HepG2 (cell line): Measurements from ENCODE around the gene EFCAB8. TPM values are rescaled to one million over a fixed set of nuclear protein-coding genes. Genes with fewer than 3 reads are reported as not detected.

Experiments
- GABPA ChIP-seq, 2 experiments: IDR thresholded peaks; 2 replicates each; pipeline ENCODE4 v1.6.1; 2011 to 2016; ENCODE audit warnings: low read depth in 2 of 2, low read length in 1 of 2, missing biosample characterization in 1 of 2, missing genetic modification characterization in 1 of 2
- HDAC2 ChIP-seq: sonication (generic); formaldehyde crosslinking; IDR thresholded peaks from 2 replicates; pipeline ENCODE4 v1.4.0; 2020; ENCODE audit warnings: missing genetic modification reagents
- HOXA5 ChIP-seq: sonication (generic); formaldehyde crosslinking; IDR thresholded peaks from 2 replicates; pipeline ENCODE4 v1.4.0; 2020; ENCODE audit warnings: missing genetic modification reagents
- MAFG ChIP-seq: sonication (generic); formaldehyde crosslinking; IDR thresholded peaks from 2 replicates; pipeline ENCODE4 v1.5.1; 2020; ENCODE audit warnings: mild to moderate bottlenecking, missing genetic modification reagents
- MYNN ChIP-seq: sonication (generic); formaldehyde crosslinking; IDR thresholded peaks from 2 replicates; pipeline ENCODE4 v1.4.0; 2020; ENCODE audit warnings: mild to moderate bottlenecking, low read depth, missing genetic modification reagents
- NFE2L1 ChIP-seq: sonication (generic); formaldehyde crosslinking; IDR thresholded peaks from 2 replicates; pipeline ENCODE4 v1.4.0; 2020; ENCODE audit warnings: missing genetic modification reagents, mild to moderate bottlenecking, borderline replicate concordance
- ZNF205 ChIP-seq: IDR thresholded peaks from 2 replicates; pipeline ENCODE4 v1.6.1; 2018; ENCODE audit warnings: missing biosample characterization, missing genetic modification reagents
- ZNF382 ChIP-seq: sonication (generic); formaldehyde crosslinking; IDR thresholded peaks from 2 replicates; pipeline ENCODE4 v1.5.0; 2020; ENCODE audit warnings: missing genetic modification reagents, mild to moderate bottlenecking, borderline replicate concordance
- ZNF547 ChIP-seq: sonication (generic); formaldehyde crosslinking; IDR thresholded peaks from 2 replicates; pipeline ENCODE4 v1.5.1; 2020; ENCODE audit warnings: mild to moderate bottlenecking, missing genetic modification reagents
- ZNF747 ChIP-seq: sonication (generic); formaldehyde crosslinking; IDR thresholded peaks from 2 replicates; pipeline ENCODE4 v1.8.1; 2023; ENCODE audit warnings: missing genetic modification reagents, mild to moderate bottlenecking, borderline replicate concordance
- ZNF83 ChIP-seq: sonication (generic); formaldehyde crosslinking; IDR thresholded peaks from 2 replicates; pipeline ENCODE4 v1.4.0; 2020; ENCODE audit warnings: missing genetic modification reagents, mild to moderate bottlenecking, borderline replicate concordance
- polyA plus RNA-seq, 8 experiments: library from polyadenylated mRNA; depleted of rRNA in 3 of 8; stranded (reverse) in 7 of 8; unstranded in 1 of 8; fragments of >200 nt; fragmentation: Illumina TruSeq in 4 of 8; extraction: Trizol in 4 of 8; gene quantifications; 2 replicates each; pipeline versions ENCODE4 v1.2.1 to v1.2.3, GENCODE V29; 2011 to 2016; ENCODE audit warnings: low read depth in 4 of 8, missing spikeins in 1 of 8, mixed read lengths in 1 of 8; ENCODE audit not compliant: insufficient read depth in 1 of 8
- total RNA-seq, 5 experiments: library from RNA; depleted of rRNA; stranded (reverse); fragments of >200 nt; fragmentation: Illumina TruSeq; extraction: Trizol; gene quantifications; 2 replicates each; pipeline ENCODE4 v1.2.3, GENCODE V29; 2016; ENCODE audit warnings: low read depth in 1 of 5
- TF ChIP-seq, protein P1 (sequence below): sonication (generic); formaldehyde crosslinking; IDR thresholded peaks from 2 replicates; pipeline ENCODE4 v1.4.0; 2020; ENCODE audit warnings: missing genetic modification reagents, mild to moderate bottlenecking, borderline replicate concordance
- TF ChIP-seq, protein P2 (sequence below): sonication (generic); formaldehyde crosslinking; IDR thresholded peaks from 2 replicates; pipeline ENCODE4 v1.5.1; 2020; ENCODE audit warnings: missing genetic modification reagents, mild to moderate bottlenecking, borderline replicate concordance
- TF ChIP-seq, protein P3 (sequence below): sonication (generic); formaldehyde crosslinking; IDR thresholded peaks from 2 replicates; pipeline ENCODE4 v1.4.0; 2020; ENCODE audit warnings: missing genetic modification reagents, borderline replicate concordance
- TF ChIP-seq, protein P4 (sequence below): IDR thresholded peaks from 2 replicates; pipeline ENCODE4 v1.6.1; 2016; ENCODE audit warnings: low read depth, borderline replicate concordance
- TF ChIP-seq, protein P5 (sequence below): sonication (generic); formaldehyde crosslinking; IDR thresholded peaks from 2 replicates; pipeline ENCODE4 v1.8.0; 2022; ENCODE audit warnings: mild to moderate bottlenecking, missing genetic modification reagents

Gene EFCAB8
- total and polyA plus RNA-seq, 2 of the 13 experiments (the other 11 are each of a cell fraction or from before 2014, with no cell fraction given): 0.15 to 0.22 TPM

DNA sequence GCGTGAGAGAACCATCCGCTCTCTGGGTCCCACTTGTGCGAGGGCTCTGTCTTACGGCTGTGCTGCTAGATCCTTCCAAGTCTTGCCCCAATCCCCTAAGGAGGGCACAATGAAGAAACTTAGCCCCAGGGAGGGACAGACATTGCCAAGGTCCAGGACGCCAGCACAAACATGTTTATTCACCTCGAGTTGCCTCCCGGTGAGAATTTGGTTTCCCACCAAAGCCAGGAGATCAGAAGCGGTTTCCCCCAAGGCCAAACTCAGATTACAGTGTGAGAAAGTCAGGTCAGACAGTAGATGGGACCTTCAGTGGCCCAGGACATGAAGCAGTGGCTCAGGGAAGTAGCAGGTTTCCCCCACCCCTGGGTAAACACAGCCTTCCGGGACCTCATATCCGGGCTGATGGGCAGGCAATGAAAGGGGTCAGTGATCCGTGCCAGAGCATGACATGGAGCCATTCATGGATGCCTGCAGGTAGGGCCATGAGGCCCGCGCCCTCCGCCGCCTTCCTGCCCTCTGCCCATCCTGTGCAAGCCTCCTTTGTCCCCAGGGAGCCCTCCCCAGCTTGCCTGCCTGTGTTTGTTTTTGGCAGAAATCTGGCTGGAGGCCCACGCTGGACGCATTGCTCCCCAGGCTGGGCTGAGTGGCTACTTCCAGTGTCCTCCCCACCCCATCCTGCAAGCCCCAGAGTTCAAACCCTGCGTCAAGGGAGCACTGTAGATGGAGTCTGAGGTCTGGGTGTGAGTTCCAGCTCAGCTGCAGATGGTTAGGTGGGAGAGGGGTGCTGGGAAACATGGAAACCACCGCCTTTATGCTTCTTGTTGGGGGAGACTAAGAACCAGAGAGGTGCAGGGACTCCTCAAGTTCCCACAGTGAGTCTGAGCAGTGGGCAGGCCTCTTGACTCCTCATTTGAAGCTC, 150.8 kb downstream of the EFCAB8 start (continued):
- TF ChIP-seq, protein P1, sequence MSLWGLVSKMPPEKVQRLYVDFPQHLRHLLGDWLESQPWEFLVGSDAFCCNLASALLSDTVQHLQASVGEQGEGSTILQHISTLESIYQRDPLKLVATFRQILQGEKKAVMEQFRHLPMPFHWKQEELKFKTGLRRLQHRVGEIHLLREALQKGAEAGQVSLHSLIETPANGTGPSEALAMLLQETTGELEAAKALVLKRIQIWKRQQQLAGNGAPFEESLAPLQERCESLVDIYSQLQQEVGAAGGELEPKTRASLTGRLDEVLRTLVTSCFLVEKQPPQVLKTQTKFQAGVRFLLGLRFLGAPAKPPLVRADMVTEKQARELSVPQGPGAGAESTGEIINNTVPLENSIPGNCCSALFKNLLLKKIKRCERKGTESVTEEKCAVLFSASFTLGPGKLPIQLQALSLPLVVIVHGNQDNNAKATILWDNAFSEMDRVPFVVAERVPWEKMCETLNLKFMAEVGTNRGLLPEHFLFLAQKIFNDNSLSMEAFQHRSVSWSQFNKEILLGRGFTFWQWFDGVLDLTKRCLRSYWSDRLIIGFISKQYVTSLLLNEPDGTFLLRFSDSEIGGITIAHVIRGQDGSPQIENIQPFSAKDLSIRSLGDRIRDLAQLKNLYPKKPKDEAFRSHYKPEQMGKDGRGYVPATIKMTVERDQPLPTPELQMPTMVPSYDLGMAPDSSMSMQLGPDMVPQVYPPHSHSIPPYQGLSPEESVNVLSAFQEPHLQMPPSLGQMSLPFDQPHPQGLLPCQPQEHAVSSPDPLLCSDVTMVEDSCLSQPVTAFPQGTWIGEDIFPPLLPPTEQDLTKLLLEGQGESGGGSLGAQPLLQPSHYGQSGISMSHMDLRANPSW (CRISPR knock-in tag): peak; percentile 99
- TF ChIP-seq HOXA5 (CRISPR knock-in tag): 0 out of 2 replicates have a peak, but pooled peaks have one; percentile 52
- peak; percentile 89 for TF ChIP-seq ZNF205
- TF ChIP-seq GABPA (IDR thresholded peaks at IDR 0.05; ENCODE audit: low read depth, low read length): peak; percentile 55
- peak; percentile 90 for TF ChIP-seq GABPA (CRISPR knock-in tag; IDR thresholded peaks at IDR 0.05; ENCODE audit: low read depth)
- TF ChIP-seq, protein P2, sequence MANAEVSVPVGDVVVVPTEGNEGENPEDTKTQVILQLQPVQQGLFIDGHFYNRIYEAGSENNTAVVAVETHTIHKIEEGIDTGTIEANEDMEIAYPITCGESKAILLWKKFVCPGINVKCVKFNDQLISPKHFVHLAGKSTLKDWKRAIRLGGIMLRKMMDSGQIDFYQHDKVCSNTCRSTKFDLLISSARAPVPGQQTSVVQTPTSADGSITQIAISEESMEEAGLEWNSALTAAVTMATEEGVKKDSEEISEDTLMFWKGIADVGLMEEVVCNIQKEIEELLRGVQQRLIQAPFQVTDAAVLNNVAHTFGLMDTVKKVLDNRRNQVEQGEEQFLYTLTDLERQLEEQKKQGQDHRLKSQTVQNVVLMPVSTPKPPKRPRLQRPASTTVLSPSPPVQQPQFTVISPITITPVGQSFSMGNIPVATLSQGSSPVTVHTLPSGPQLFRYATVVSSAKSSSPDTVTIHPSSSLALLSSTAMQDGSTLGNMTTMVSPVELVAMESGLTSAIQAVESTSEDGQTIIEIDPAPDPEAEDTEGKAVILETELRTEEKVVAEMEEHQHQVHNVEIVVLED (CRISPR knock-in tag): peak; percentile 78
- TF ChIP-seq MYNN (CRISPR knock-in tag): peak; percentile 27; the same call in 1 of the 2 replicates
- TF ChIP-seq ZNF747: peak; percentile 97; the same call in 1 of the 2 replicates
- peak; percentile 42 for TF ChIP-seq NFE2L1
- TF ChIP-seq MAFG (CRISPR knock-in tag): no peak
- TF ChIP-seq, protein P3, sequence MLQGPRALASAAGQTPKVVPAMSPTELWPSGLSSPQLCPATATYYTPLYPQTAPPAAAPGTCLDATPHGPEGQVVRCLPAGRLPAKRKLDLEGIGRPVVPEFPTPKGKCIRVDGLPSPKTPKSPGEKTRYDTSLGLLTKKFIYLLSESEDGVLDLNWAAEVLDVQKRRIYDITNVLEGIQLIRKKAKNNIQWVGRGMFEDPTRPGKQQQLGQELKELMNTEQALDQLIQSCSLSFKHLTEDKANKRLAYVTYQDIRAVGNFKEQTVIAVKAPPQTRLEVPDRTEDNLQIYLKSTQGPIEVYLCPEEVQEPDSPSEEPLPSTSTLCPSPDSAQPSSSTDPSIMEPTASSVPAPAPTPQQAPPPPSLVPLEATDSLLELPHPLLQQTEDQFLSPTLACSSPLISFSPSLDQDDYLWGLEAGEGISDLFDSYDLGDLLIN: no peak
- no peak; the same call in 1 of the 2 replicates for TF ChIP-seq ZNF83
- TF ChIP-seq, protein P4, sequence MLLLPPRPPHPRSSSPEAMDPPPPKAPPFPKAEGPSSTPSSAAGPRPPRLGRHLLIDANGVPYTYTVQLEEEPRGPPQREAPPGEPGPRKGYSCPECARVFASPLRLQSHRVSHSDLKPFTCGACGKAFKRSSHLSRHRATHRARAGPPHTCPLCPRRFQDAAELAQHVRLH: peak; percentile 99
- TF ChIP-seq, protein P5, sequence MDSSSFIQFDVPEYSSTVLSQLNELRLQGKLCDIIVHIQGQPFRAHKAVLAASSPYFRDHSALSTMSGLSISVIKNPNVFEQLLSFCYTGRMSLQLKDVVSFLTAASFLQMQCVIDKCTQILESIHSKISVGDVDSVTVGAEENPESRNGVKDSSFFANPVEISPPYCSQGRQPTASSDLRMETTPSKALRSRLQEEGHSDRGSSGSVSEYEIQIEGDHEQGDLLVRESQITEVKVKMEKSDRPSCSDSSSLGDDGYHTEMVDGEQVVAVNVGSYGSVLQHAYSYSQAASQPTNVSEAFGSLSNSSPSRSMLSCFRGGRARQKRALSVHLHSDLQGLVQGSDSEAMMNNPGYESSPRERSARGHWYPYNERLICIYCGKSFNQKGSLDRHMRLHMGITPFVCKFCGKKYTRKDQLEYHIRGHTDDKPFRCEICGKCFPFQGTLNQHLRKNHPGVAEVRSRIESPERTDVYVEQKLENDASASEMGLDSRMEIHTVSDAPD: peak; percentile 100
- TF ChIP-seq ZNF547 (CRISPR knock-in tag): peak; percentile 97
- TF ChIP-seq ZNF382 (CRISPR knock-in tag): no peak
- peak; percentile 99 for TF ChIP-seq HDAC2 (CRISPR knock-in tag)
